Stomach (tissue), 4 donors: Measurements from ENCODE around the gene PRKCSH.

Experiments
- POLR2A ChIP-seq, 4 donors: fragments of 450-650 bp; IDR thresholded peaks; one replicate each; pipeline ENCODE4 v1.6.1; 2016; ENCODE audit warnings: antibody characterized with exemption in 4 of 4, control low read depth in 2 of 4, mild to moderate bottlenecking in 1 of 4, moderate library complexity in 1 of 4
- POLR2AphosphoS5 ChIP-seq, 3 donors: sonication (generic); formaldehyde crosslinking; IDR thresholded peaks; one replicate each; pipeline ENCODE4 v1.6.1; 2016; ENCODE audit warnings: antibody characterized with exemption in 3 of 3
- TF ChIP-seq, protein P1 (sequence below), 7 experiments: fragments of 450-650 bp in 4 of 7; fragments of 200-600 bp in 3 of 7; sonication (generic) in 3 of 7; IDR thresholded peaks; one replicate each; pipeline ENCODE4 v1.5.1; 2016 to 2019; ENCODE audit warnings: antibody characterized with exemption in 7 of 7, control low read depth in 2 of 7, mild to moderate bottlenecking in 1 of 7

- no peak for TF ChIP-seq POLR2A (IDR thresholded peaks at IDR 0.05)
- TF ChIP-seq POLR2AphosphoS5 (IDR thresholded peaks at IDR 0.05): no peak
- TF ChIP-seq, protein P1, sequence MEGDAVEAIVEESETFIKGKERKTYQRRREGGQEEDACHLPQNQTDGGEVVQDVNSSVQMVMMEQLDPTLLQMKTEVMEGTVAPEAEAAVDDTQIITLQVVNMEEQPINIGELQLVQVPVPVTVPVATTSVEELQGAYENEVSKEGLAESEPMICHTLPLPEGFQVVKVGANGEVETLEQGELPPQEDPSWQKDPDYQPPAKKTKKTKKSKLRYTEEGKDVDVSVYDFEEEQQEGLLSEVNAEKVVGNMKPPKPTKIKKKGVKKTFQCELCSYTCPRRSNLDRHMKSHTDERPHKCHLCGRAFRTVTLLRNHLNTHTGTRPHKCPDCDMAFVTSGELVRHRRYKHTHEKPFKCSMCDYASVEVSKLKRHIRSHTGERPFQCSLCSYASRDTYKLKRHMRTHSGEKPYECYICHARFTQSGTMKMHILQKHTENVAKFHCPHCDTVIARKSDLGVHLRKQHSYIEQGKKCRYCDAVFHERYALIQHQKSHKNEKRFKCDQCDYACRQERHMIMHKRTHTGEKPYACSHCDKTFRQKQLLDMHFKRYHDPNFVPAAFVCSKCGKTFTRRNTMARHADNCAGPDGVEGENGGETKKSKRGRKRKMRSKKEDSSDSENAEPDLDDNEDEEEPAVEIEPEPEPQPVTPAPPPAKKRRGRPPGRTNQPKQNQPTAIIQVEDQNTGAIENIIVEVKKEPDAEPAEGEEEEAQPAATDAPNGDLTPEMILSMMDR (IDR thresholded peaks at IDR 0.05): no peak
These were observed 17.3 kb downstream of the PRKCSH start for GRCh38 chr19:11452620-11453310.
